HepG2 (cell line): ENCODE data around the gene TXNIP. TPM values are rescaled to one million over a fixed set of nuclear protein-coding genes. Genes with fewer than 3 reads are reported as not detected.

ENCODE experiments used
- ATAC-seq: fragments of 200-7000 bp; cut with Tn5 transposase; 3 replicates; pipeline ENCODE4 v1.9.1; 2020; ENCODE audit warnings: mild to moderate bottlenecking, moderate library complexity
- BruUV-seq: library from RNA; stranded (reverse); fragments of 400-500 nt; replicated peaks from 2 replicates; lab custom pipeline; 2021; lab: Mats Ljungman, UMichigan
- CTCF ChIA-PET: fragments of 300-600 bp; formaldehyde crosslinking; extraction: SDS; loops from one replicate; lab custom pipeline; 2021; ENCODE audit warnings: low total read pairs, inconsistent platforms, low intra/inter-chr PET ratio; lab: Yijun Ruan, JAX
- POLR2A ChIA-PET: fragments of 350-600 bp; sonication (Branson Sonifier 250); formaldehyde crosslinking; loops from one replicate; lab custom pipeline; 2020; ENCODE audit warnings: antibody characterized with exemption, inconsistent platforms; lab: Yijun Ruan, JAX
- DNase-seq: peaks from one replicate; pipeline ENCODE4 v3.0.0-alpha.2; 2015; ENCODE audit warnings: low spot score
- FAIRE-seq: peaks from 3 replicates; lab custom pipeline; 2011; peaks lifted over from hg19 to GRCh38; lab: Jason Lieb, UNC
- H2AFZ ChIP-seq: one replicate; pipeline ENCODE4 v1.6.1; 2011; ENCODE audit warnings: low read length, inconsistent platforms
- H3K27ac ChIP-seq: fragments of 300-600 bp; 3 replicates; pipeline ENCODE4 v1.8.0; 2011; ENCODE audit warnings: mixed run types, mild to moderate bottlenecking, mixed read lengths, low read length, inconsistent platforms; ENCODE audit not compliant: insufficient read depth; ENCODE audit errors: extremely low read length
- H3K27me3 ChIP-seq, 2 experiments: fragments of 200-600 bp in 1 of 2; 2 replicates in 1 of 2; 3 replicates in 1 of 2; pipeline versions ENCODE4 v1.6.0 to v1.8.0; 2011; ENCODE audit warnings: low read length in 2 of 2, mild to moderate bottlenecking in 2 of 2, moderate library complexity in 2 of 2, inconsistent platforms in 1 of 2; ENCODE audit not compliant: insufficient read depth in 2 of 2, control insufficient read depth in 1 of 2
- H3K36me3 ChIP-seq, 2 experiments: fragments of 200-600 bp in 1 of 2; replicated peaks in 1 of 2; 2 replicates in 1 of 2; 3 replicates in 1 of 2; pipeline versions ENCODE4 v1.5.1 to v1.8.0; 2011; ENCODE audit warnings: low read length in 2 of 2, inconsistent platforms in 1 of 2; ENCODE audit not compliant: insufficient read depth in 2 of 2, control insufficient read depth in 1 of 2
- H3K4me1 ChIP-seq: 2 replicates; pipeline ENCODE4 v1.5.1; 2012; ENCODE audit warnings: low read length, inconsistent platforms; ENCODE audit not compliant: insufficient read depth
- H3K4me2 ChIP-seq: 2 replicates; pipeline ENCODE4 v1.6.0; 2011; ENCODE audit warnings: low read depth, low read length, inconsistent platforms
- H3K4me3 ChIP-seq, 3 experiments: fragments of 200-600 bp in 1 of 3; sonication (generic), shearing (Covaris generic) in 1 of 3; replicated peaks in 1 of 3; 2 replicates each; pipeline ENCODE4 v1.5.1; 2011 to 2016; ENCODE audit warnings: low read length in 3 of 3, inconsistent platforms in 2 of 3, low read depth in 2 of 3, mild to moderate bottlenecking in 2 of 3, control low read depth in 1 of 3, mixed read lengths in 1 of 3; ENCODE audit not compliant: insufficient read depth in 1 of 3
- H3K79me2 ChIP-seq: one replicate; pipeline ENCODE4 v1.6.1; 2011; ENCODE audit warnings: low read length, inconsistent platforms; ENCODE audit not compliant: insufficient read depth
- H3K9ac ChIP-seq: 2 replicates; pipeline ENCODE4 v1.6.0; 2011; ENCODE audit warnings: mild to moderate bottlenecking, low read depth, low read length, inconsistent platforms; ENCODE audit not compliant: insufficient read depth
- H3K9me3 ChIP-seq: 2 replicates; pipeline ENCODE4 v1.5.1; 2012; ENCODE audit warnings: mild to moderate bottlenecking, low read length
- H4K20me1 ChIP-seq: 2 replicates; pipeline ENCODE4 v1.6.0; 2011; ENCODE audit warnings: inconsistent platforms, mild to moderate bottlenecking, low read length, moderate library complexity; ENCODE audit not compliant: insufficient read depth
- AHR ChIP-seq: IDR thresholded peaks from 2 replicates; pipeline ENCODE4 v1.6.1; 2018; ENCODE audit warnings: missing genetic modification reagents, missing compliant biosample characterization
- ARID5B ChIP-seq: IDR thresholded peaks from 2 replicates; pipeline ENCODE4 v1.4.0; 2020; ENCODE audit warnings: mild to moderate bottlenecking, missing genetic modification reagents
- ETV5 ChIP-seq: IDR thresholded peaks from 2 replicates; pipeline ENCODE4 v1.6.1; 2018; ENCODE audit warnings: missing biosample characterization, missing genetic modification reagents, inconsistent platforms, borderline replicate concordance
- FOXP1 ChIP-seq, 2 experiments: fragments of 450-650 bp in 1 of 2; IDR thresholded peaks; 2 replicates each; pipeline ENCODE4 v1.6.1; 2017 to 2018; ENCODE audit warnings: antibody characterized with exemption in 1 of 2
- GATAD2A ChIP-seq: IDR thresholded peaks from 2 replicates; pipeline ENCODE4 v1.6.1; 2016
- NAIF1 ChIP-seq: sonication (generic); formaldehyde crosslinking; IDR thresholded peaks from 2 replicates; pipeline ENCODE4 v1.5.0; 2020; ENCODE audit warnings: mild to moderate bottlenecking, missing genetic modification reagents, borderline replicate concordance
- ZSCAN5A ChIP-seq: sonication (generic); formaldehyde crosslinking; IDR thresholded peaks from 2 replicates; pipeline ENCODE4 v1.8.0; 2022; ENCODE audit warnings: mild to moderate bottlenecking, missing genetic modification reagents, borderline replicate concordance
- WGBS: methylation state at CpG from one replicate; pipeline ENCODE4 v1.1.6; 2017; ENCODE audit warnings: low lambda C conversion rate; 5-methylcytosine and 5-hydroxymethylcytosine counted together
- in situ Hi-C: cut with HindIII; loops from 2 replicates; pipeline ENCODE4 v1.10.0; 2017; ENCODE audit warnings: low pct_unique_long_range_greater_than_20kb; ENCODE audit not compliant: extremely low pct_ligation_motif_present
- intact Hi-C: fragments of 100-400 bp; cut with micrococcal nuclease; formaldehyde crosslinking; loops from one replicate; pipeline ENCODE4 v1.10.0; 2022; ENCODE audit not compliant: unreplicated experiment
- polyA plus RNA-seq, 8 experiments: library from polyadenylated mRNA; depleted of rRNA in 3 of 8; stranded (reverse) in 7 of 8; unstranded in 1 of 8; fragments of >200 nt; fragmentation: Illumina TruSeq in 4 of 8; extraction: Trizol in 4 of 8; gene quantifications; 2 replicates each; pipeline versions ENCODE4 v1.2.1 to v1.2.3, GENCODE V29; 2011 to 2016; ENCODE audit warnings: low read depth in 4 of 8, missing spikeins in 1 of 8, mixed read lengths in 1 of 8; ENCODE audit not compliant: insufficient read depth in 1 of 8
- total RNA-seq, 5 experiments: library from RNA; depleted of rRNA; stranded (reverse); fragments of >200 nt; fragmentation: Illumina TruSeq; extraction: Trizol; gene quantifications; 2 replicates each; pipeline ENCODE4 v1.2.3, GENCODE V29; 2016; ENCODE audit warnings: low read depth in 1 of 5

Gene TXNIP
- total and polyA plus RNA-seq, 2 of the 13 experiments (the other 11 are each of a cell fraction or from before 2014, with no cell fraction given), result 24.4 to 237 TPM

GRCh38 chr1:146001709-146002108 lies 5.3 kb upstream of the TXNIP start (continued):
- no peak for TF ChIP-seq ZSCAN5A (CRISPR knock-in tag)
- no peak for TF ChIP-seq NAIF1 (CRISPR knock-in tag)

GRCh38 chr1:145999321-146000024 lies 3.1 kb upstream of the TXNIP start:
- Histone ChIP-seq H3K4me1 (peaks cover 38% of the 10 kb centered on the region), H3K27ac (no peak overlapping the region), H3K79me2 (peaks cover 22% of the 10 kb centered on the region), H3K4me3 (no peak overlapping the region; a peak in 1 of 6 replicates), H2AFZ (peak overlapping the region; percentile 46), H3K27me3 (no peaks in the 10 kb centered on the region; a peak in 1 of 5 replicates), H3K36me3 (peaks cover 0 to 9% of the 10 kb centered on the region in 2 experiments; a peak in 3 of 5 replicates), H3K9ac (peak overlapping the region; percentile 42; the same call in 1 of the 2 replicates), H3K9me3 (no peaks in the 10 kb centered on the region), H4K20me1 (peaks cover 18% of the 10 kb centered on the region), H3K4me2 (peak overlapping the region; percentile 56)
- 38% methylated on average over 5 of the region's 5 CpGs for WGBS
- no peak for DNase-seq
- CTCF ChIA-PET, result no interaction called here
- in situ Hi-C loops, result loop anchor here (10.0 kb wide), 1 partner anchor 115 kb away; the partner anchor contains the start of gene ANKRD35
- no peak for FAIRE-seq
- intact Hi-C loops, result loop anchor here (2.0 kb wide), 1 partner anchor 15 kb away; no protein-coding TSS in a partner anchor
- POLR2A ChIA-PET, result no interaction called here
- no TSS peak for BruUV-seq
- TF ChIP-seq ARID5B, result peak; percentile 13; the same call in 1 of the 2 replicates
- TF ChIP-seq ETV5 (CRISPR knock-in tag), result peak; percentile 20; the same call in 1 of the 2 replicates
- no peak for TF ChIP-seq AHR
- TF ChIP-seq FOXP1 (IDR thresholded peaks at IDR 0.05), result no peak
- 0 out of 2 replicates have a peak, but pooled peaks have one; percentile 31 for TF ChIP-seq FOXP1 (CRISPR knock-in tag; IDR thresholded peaks at IDR 0.05)
- 0 out of 2 replicates have a peak, but pooled peaks have one; percentile 39 for TF ChIP-seq GATAD2A (CRISPR knock-in tag)
- no peak for ATAC-seq
